IMR-90 (cell line): ENCODE measurements around the gene TAL1.

Experiments used
- BHLHE40 ChIP-seq: fragments of 150-350 bp; IDR thresholded peaks from 2 replicates; pipeline ENCODE4 v1.6.1; 2016; ENCODE audit warnings: mild to moderate bottlenecking, low read depth, low read length
- CEBPB ChIP-seq: IDR thresholded peaks from 2 replicates; pipeline ENCODE4 v1.6.1; 2012; ENCODE audit warnings: low read depth, low read length, improper control_type of control experiment
- CTCF ChIP-seq: conservative IDR thresholded peaks from 2 replicates; pipeline ENCODE4 v1.5.1; 2012; ENCODE audit warnings: mild to moderate bottlenecking, low read depth, low read length, improper control_type of control experiment
- ELK1 ChIP-seq: fragments of 150-350 bp; IDR thresholded peaks from 2 replicates; pipeline ENCODE4 v1.6.1; 2016; ENCODE audit warnings: low read depth, mild to moderate bottlenecking, low read length, moderate library complexity, borderline replicate concordance
- FOS ChIP-seq: fragments of 150-350 bp; IDR thresholded peaks from 2 replicates; pipeline ENCODE4 v1.6.1; 2016; ENCODE audit warnings: low read depth, low read length
- MAFK ChIP-seq: IDR thresholded peaks from 2 replicates; pipeline ENCODE4 v1.6.1; 2012; ENCODE audit warnings: low read depth, low read length, improper control_type of control experiment
- MXI1 ChIP-seq: IDR thresholded peaks from 2 replicates; pipeline ENCODE4 v1.6.1; 2012; ENCODE audit warnings: low read depth, mild to moderate bottlenecking, low read length, moderate library complexity, borderline replicate concordance
- NFE2L2 ChIP-seq: fragments of 150-350 bp; IDR thresholded peaks from 2 replicates; pipeline ENCODE4 v1.6.1; 2016; ENCODE audit warnings: low read depth, mild to moderate bottlenecking, low read length
- POLR2A ChIP-seq: IDR thresholded peaks from 2 replicates; pipeline ENCODE4 v1.6.1; 2012; ENCODE audit warnings: mild to moderate bottlenecking, low read depth, low read length
- RAD21 ChIP-seq: IDR thresholded peaks from 2 replicates; pipeline ENCODE4 v1.6.1; 2012; ENCODE audit warnings: low read length, improper control_type of control experiment
- RCOR1 ChIP-seq: IDR thresholded peaks from 2 replicates; pipeline ENCODE4 v1.6.1; 2012; ENCODE audit warnings: mild to moderate bottlenecking, low read length, improper control_type of control experiment; ENCODE audit not compliant: insufficient replicate concordance
- RFX5 ChIP-seq: IDR thresholded peaks from 2 replicates; pipeline ENCODE4 v1.8.0; 2012; ENCODE audit warnings: low read depth, mild to moderate bottlenecking, low read length, moderate library complexity
- SMC3 ChIP-seq: fragments of 150-350 bp; IDR thresholded peaks from 2 replicates; pipeline ENCODE4 v1.6.1; 2016; ENCODE audit warnings: low read depth, mild to moderate bottlenecking, antibody characterized with exemption, low read length, moderate library complexity
- USF2 ChIP-seq: fragments of 150-350 bp; IDR thresholded peaks from 2 replicates; pipeline ENCODE4 v1.6.1; 2017; ENCODE audit warnings: mild to moderate bottlenecking, antibody characterized with exemption, low read length, low read depth

GRCh38 chr1:47257224-47257623, 25.2 kb upstream of the TAL1 start:
- TF ChIP-seq CTCF: no peak
- TF ChIP-seq RFX5: no peak
- no peak for TF ChIP-seq RCOR1
- TF ChIP-seq MAFK: no peak
- TF ChIP-seq USF2: no peak
- no peak for TF ChIP-seq NFE2L2
- no peak for TF ChIP-seq POLR2A
- TF ChIP-seq BHLHE40: no peak
- no peak for TF ChIP-seq FOS
- TF ChIP-seq CEBPB: no peak
- no peak for TF ChIP-seq SMC3
- no peak for TF ChIP-seq RAD21
- TF ChIP-seq MXI1: no peak
- no peak for TF ChIP-seq ELK1
